Right lobe of liver (tissue), 4 donors: ENCODE results near the gene CUL5.

Experiments
- CTCF ChIP-seq, 4 donors: fragments of 200-600 bp in 3 of 4; fragments of 450-650 bp in 1 of 4; IDR thresholded peaks; one replicate each; pipeline versions ENCODE4 v1.5.1 to v1.8.0; 2016 to 2022; ENCODE audit warnings: antibody characterized with exemption in 4 of 4, mild to moderate bottlenecking in 2 of 4
- POLR2A ChIP-seq: fragments of 450-650 bp; IDR thresholded peaks from one replicate; pipeline ENCODE4 v1.6.1; 2017; ENCODE audit warnings: antibody characterized with exemption, mild to moderate bottlenecking
- donor health status: DM: no; HTN: no; CAD: no.
- donor health status: DM: no; HTN: no; CAD: no.
- donor health status: DM: no; HTN: yes; CAD: no.

- no peak for TF ChIP-seq CTCF (IDR thresholded peaks at IDR 0.05)
- TF ChIP-seq POLR2A = no peak
Measured at GRCh38 chr11:108035690-108036089, 27.0 kb downstream of the CUL5 start.
